GM23338 (cell line): ENCODE measurements around the gene IFI35. TPM values are rescaled to one million over a fixed set of nuclear protein-coding genes. Genes with fewer than 3 reads are reported as not detected.

Experiments used
- ATAC-seq: fragments of 200-7000 bp; cut with Tn5 transposase; 3 replicates; pipeline ENCODE4 v1.9.1; 2020
- DNase-seq: peaks from one replicate; pipeline ENCODE4 v3.0.0-alpha.2; 2015; ENCODE audit warnings: low spot score
- H2AFZ ChIP-seq: fragments of 200-600 bp; sonication (generic); 2 replicates; pipeline ENCODE4 v1.8.0; 2016; ENCODE audit warnings: antibody characterized with exemption, mild to moderate bottlenecking, moderate library complexity
- H3F3A ChIP-seq: fragments of 200-600 bp; sonication (generic); replicated peaks from 2 replicates; pipeline ENCODE4 v1.8.0; 2017; ENCODE audit warnings: antibody characterized with exemption, mixed run types, low read depth
- H3K27ac ChIP-seq: fragments of 200-600 bp; sonication (generic); 2 replicates; pipeline ENCODE4 v1.6.1; 2016; ENCODE audit warnings: low read depth
- H3K27me3 ChIP-seq: fragments of 200-600 bp; sonication (generic); 2 replicates; pipeline ENCODE4 v1.8.0; 2016; ENCODE audit warnings: mild to moderate bottlenecking, mixed run types, moderate library complexity; ENCODE audit not compliant: insufficient read depth
- H3K36me3 ChIP-seq: fragments of 200-600 bp; sonication (generic); 2 replicates; pipeline ENCODE4 v1.8.0; 2016; ENCODE audit warnings: mild to moderate bottlenecking; ENCODE audit not compliant: insufficient read depth
- H3K4me1 ChIP-seq: fragments of 200-600 bp; sonication (generic); 2 replicates; pipeline ENCODE4 v1.8.0; 2016; ENCODE audit warnings: mild to moderate bottlenecking, moderate library complexity; ENCODE audit not compliant: insufficient read depth
- H3K4me2 ChIP-seq: fragments of 200-600 bp; sonication (generic); 2 replicates; pipeline ENCODE4 v1.7.1; 2017; ENCODE audit warnings: mixed run types
- H3K4me3 ChIP-seq: fragments of 200-600 bp; sonication (generic); 2 replicates; pipeline ENCODE4 v1.6.1; 2016; ENCODE audit warnings: mixed run types
- H3K79me2 ChIP-seq: fragments of 200-600 bp; sonication (generic); replicated peaks from 2 replicates; pipeline ENCODE4 v1.8.0; 2017; ENCODE audit warnings: mild to moderate bottlenecking; ENCODE audit not compliant: insufficient read depth
- H3K9me2 ChIP-seq: fragments of 200-600 bp; sonication (generic); 2 replicates; pipeline ENCODE4 v1.8.0; 2017; ENCODE audit not compliant: insufficient read depth
- H4K20me1 ChIP-seq: fragments of 200-600 bp; sonication (generic); replicated peaks from 2 replicates; pipeline ENCODE4 v1.8.0; 2017; ENCODE audit warnings: mild to moderate bottlenecking; ENCODE audit not compliant: insufficient read depth
- H3K27ac Mint-ChIP-seq: 2 replicates; pipeline ENCODE4 v1.8.0; 2020; ENCODE audit warnings: inconsistent platforms, mild to moderate bottlenecking, moderate library complexity, mixed read lengths
- H3K27me3 Mint-ChIP-seq: 3 replicates; pipeline ENCODE4 v1.8.0; 2022; ENCODE audit warnings: low read depth, mild to moderate bottlenecking, moderate library complexity, mixed read lengths, inconsistent platforms; ENCODE audit not compliant: insufficient read depth, poor library complexity
- H3K36me3 Mint-ChIP-seq: 3 replicates; pipeline ENCODE4 v1.8.0; 2021; ENCODE audit warnings: low read depth, mild to moderate bottlenecking, inconsistent platforms, moderate library complexity, mixed read lengths
- H3K4me1 Mint-ChIP-seq: 3 replicates; pipeline ENCODE4 v1.8.0; 2020; ENCODE audit warnings: mild to moderate bottlenecking, inconsistent platforms, mixed read lengths
- H3K4me3 Mint-ChIP-seq: 3 replicates; pipeline ENCODE4 v1.8.0; 2021; ENCODE audit warnings: moderate library complexity, mild to moderate bottlenecking, inconsistent platforms, mixed read lengths
- H3K9me3 Mint-ChIP-seq: 3 replicates; pipeline ENCODE4 v1.8.0; 2020; ENCODE audit warnings: moderate library complexity, mild to moderate bottlenecking, inconsistent platforms, mixed read lengths
- CREB1 ChIP-seq: fragments of 250-450 bp; sonication (Bioruptor Pico); IDR thresholded peaks from 2 replicates; pipeline ENCODE4 v1.5.0; 2020; ENCODE audit warnings: low read depth, mild to moderate bottlenecking, moderate library complexity
- CTCF ChIP-seq, 2 experiments: fragments of 200-600 bp in 1 of 2; sonication (generic) in 1 of 2; conservative IDR thresholded peaks; 2 replicates each; pipeline versions ENCODE4 v1.5.1 to v1.6.1; 2016 to 2017; ENCODE audit warnings: antibody characterized with exemption in 2 of 2, low read depth in 2 of 2, mild to moderate bottlenecking in 2 of 2, moderate library complexity in 1 of 2
- EZH2 ChIP-seq: fragments of 200-600 bp; sonication (generic); IDR thresholded peaks from one replicate; pipeline ENCODE4 v1.8.0; 2017; ENCODE audit warnings: antibody characterized with exemption, mild to moderate bottlenecking, low read depth; ENCODE audit not compliant: unreplicated experiment
- JUNB ChIP-seq: IDR thresholded peaks from one replicate; pipeline ENCODE4 v1.6.1; 2016; ENCODE audit warnings: antibody characterized with exemption; ENCODE audit not compliant: unreplicated experiment
- POLR2AphosphoS5 ChIP-seq: IDR thresholded peaks from 2 replicates; pipeline ENCODE4 v1.6.1; 2016; ENCODE audit warnings: antibody characterized with exemption, low read depth
- REST ChIP-seq: IDR thresholded peaks from one replicate; pipeline ENCODE4 v1.6.1; 2018; ENCODE audit warnings: antibody characterized with exemption; ENCODE audit not compliant: unreplicated experiment
- STAT1 ChIP-seq: IDR thresholded peaks from one replicate; pipeline ENCODE4 v1.6.1; 2016; ENCODE audit warnings: antibody characterized with exemption; ENCODE audit not compliant: unreplicated experiment
- polyA plus RNA-seq: library from polyadenylated mRNA; unstranded; fragments of >200 nt; fragmentation: Nextera tagmentation; extraction: Ambion mirVana; gene quantifications from 2 replicates; pipeline ENCODE4 v1.2.1, GENCODE V29; 2016
- total RNA-seq: library from RNA; depleted of rRNA; stranded (reverse); fragments of >200 nt; shearing (Covaris generic); gene quantifications from 2 replicates; pipeline ENCODE4 v1.2.3, GENCODE V29; 2014

Gene IFI35
- total and polyA plus RNA-seq, 2 experiments from 2014 or later: 1.8 to 2.3 TPM

GRCh38 chr17:42997390-42997983 lies 9.1 kb upstream of the IFI35 start:
- peaks cover 23% of the 10 kb centered on the region for H3K27me3 Mint-ChIP-seq
- peak overlapping the region; percentile 74; the same call in 1 of the 2 replicates for H2AFZ ChIP-seq
- H4K20me1 ChIP-seq: peaks cover 24% of the 10 kb centered on the region
- peak overlapping the region; percentile 98 for H3K4me3 Mint-ChIP-seq
- peaks cover 42% of the 10 kb centered on the region for H3F3A ChIP-seq
- no peak for TF ChIP-seq POLR2AphosphoS5
- TF ChIP-seq REST: no peak
- no peak for TF ChIP-seq JUNB
- no peak for TF ChIP-seq CREB1 (CRISPR knock-in tag)
- no peak for TF ChIP-seq STAT1
- TF ChIP-seq CTCF (conservative IDR thresholded peaks at IDR 0.05; ENCODE audit: low read depth in 2 of 2): no peak
- TF ChIP-seq EZH2: no peak
- H3K4me1 Mint-ChIP-seq: peaks cover 15% of the 10 kb centered on the region
- peaks cover 21% of the 10 kb centered on the region for H3K79me2 ChIP-seq
- H3K36me3 Mint-ChIP-seq: peaks cover 58% of the 10 kb centered on the region
- peaks cover 40% of the 10 kb centered on the region for H3K36me3 ChIP-seq
- no peaks in the 10 kb centered on the region for H3K9me3 Mint-ChIP-seq
- ATAC-seq: peak; percentile 4; the same call in 2 of the 3 replicates
- H3K27ac Mint-ChIP-seq: peak overlapping the region; percentile 99
- H3K9me2 ChIP-seq: no peaks in the 10 kb centered on the region
- peaks cover 13% of the 10 kb centered on the region for H3K4me1 ChIP-seq
- peak overlapping the region; percentile 42 for H3K4me3 ChIP-seq
- H3K27ac ChIP-seq: 0 out of 2 replicates have a peak overlapping the region, but pooled peaks have one; percentile 2
- DNase-seq: no peak
- no peaks in the 10 kb centered on the region for H3K27me3 ChIP-seq
- H3K4me2 ChIP-seq: peak overlapping the region; percentile 69
